HG03575 (cell line): ENCODE measurements around the gene B4GALNT3.

ENCODE experiments used
- ATAC-seq: cut with Tn5 transposase; IDR thresholded peaks from one replicate; pipeline ENCODE4 v1.9.1; 2021; ENCODE audit not compliant: unreplicated experiment, insufficient number of reproducible peaks, low FRiP score; ENCODE audit errors: extremely low read depth

Gene B4GALNT3

GRCh38 chr12:580813-581212 is 121.1 kb downstream of the B4GALNT3 start:
- ATAC-seq = no peak

DNA sequence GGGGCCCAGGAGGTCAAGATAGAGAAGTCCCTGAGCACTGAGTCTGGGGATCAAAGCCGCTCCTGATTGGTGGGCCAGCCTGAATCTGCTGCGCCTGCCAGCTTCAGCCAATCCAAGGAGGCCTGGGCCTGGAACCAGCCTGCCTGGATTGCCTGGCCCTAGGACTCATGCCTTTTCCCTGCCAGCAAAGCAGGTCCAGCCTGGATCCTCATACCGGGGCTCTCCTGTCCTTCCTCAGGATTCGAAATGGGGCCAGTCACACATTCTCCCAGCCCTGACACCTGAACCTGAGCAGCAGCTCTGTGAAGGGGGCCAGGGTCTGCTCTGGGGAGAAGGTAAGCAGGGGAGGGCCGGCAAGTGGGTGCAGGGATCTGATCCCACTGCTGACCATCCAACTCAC is 121.6 kb downstream of the B4GALNT3 start:
- ATAC-seq = no peak

DNA sequence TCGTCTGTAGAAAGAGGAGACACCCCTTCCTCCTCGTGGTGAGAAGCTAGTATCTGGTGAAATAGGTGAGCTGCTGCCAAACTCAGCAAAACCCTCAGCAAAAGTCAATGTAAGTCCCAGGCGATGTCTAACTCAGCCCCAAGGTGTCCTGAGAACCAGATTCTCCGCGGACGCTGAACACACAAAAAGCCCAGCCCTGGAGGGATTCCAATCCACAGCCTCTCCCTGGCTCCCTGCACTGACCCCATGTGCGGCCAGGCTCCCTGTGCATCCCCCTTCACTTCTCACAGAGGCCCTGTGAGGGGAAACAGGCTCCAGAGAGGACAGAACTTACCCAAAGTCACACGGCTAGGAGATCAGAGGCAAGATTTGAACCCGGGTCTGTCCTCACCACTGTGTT is 122.0 kb downstream of the B4GALNT3 start:
- no peak for ATAC-seq

DNA sequence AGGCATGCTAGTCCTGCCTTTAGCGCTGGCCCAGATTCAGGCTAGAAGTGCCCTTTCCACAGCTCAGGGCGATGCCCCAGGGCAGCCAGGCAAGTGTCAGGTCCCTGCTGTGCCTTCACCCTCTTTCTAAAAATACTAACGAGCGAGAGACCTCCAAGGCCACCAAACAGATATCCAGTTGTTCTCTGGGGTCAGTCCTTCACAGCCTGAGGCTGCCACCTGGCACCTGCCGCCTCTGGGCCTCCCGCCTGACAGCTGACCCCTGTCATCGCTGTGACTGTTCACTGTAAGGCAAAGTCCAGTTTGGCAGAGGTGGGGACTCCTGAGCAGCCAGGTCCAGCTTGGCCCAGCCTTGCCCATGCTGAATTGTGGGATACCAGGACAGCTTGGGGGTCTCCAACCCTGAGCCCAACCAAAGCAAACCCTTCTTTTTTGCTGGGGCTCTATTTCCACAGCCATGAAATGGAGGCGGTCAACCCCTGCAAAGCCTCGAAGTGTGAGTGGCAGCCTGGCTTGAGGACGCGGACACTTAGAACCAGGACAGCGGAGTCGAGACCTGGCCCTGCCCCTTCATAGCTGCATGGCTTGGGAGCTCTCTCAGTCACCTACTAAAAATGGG is 123.6 kb downstream of the B4GALNT3 start:
- no peak for ATAC-seq

DNA sequence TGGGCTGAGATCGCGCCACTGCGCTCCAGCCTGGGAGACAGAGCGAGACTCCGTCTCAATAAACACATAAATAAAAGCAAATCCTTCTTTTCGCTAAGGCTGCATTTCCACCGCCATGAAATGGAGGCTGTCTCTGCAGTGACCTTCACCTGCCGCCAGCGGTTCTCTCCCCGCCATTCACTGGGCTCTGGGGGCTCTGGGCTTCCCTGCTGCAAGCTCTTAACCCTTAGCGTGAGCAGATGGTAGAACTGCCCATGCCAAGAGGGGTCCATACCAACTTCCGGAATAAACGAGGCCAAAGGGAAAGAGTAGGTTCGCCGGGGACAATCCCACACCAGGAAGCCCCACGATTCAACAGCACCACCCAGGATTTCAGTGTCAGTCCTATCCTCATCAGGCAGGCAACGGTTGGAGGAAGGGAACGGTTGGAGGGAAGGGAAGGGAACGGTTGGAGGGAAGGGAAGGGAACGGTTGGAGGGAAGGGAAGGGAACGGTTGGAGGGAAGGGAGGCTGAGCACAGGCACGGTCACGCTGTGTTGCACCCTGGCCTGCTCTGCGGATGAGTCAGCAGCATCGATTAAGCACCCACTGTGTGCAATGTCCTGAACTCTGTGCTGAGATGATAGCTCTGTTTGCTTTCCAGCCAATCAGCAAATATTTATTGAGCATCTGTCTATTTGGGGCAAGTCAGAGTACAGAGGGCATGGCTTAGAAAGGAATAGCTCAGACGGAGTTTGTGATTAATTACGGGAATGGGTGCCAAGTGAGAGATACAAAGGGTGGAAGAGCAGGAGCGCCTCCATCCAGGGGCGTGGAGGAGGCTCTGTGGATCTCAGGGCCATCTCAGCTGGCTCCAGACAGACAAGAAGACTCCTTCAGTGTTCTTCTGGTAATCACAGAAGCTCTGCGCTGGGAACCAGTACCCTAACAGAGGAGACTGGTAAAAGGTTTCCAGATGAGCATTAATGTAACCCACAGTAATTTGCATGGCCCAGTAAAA is 125.6 kb downstream of the B4GALNT3 start:
- no peak for ATAC-seq

DNA sequence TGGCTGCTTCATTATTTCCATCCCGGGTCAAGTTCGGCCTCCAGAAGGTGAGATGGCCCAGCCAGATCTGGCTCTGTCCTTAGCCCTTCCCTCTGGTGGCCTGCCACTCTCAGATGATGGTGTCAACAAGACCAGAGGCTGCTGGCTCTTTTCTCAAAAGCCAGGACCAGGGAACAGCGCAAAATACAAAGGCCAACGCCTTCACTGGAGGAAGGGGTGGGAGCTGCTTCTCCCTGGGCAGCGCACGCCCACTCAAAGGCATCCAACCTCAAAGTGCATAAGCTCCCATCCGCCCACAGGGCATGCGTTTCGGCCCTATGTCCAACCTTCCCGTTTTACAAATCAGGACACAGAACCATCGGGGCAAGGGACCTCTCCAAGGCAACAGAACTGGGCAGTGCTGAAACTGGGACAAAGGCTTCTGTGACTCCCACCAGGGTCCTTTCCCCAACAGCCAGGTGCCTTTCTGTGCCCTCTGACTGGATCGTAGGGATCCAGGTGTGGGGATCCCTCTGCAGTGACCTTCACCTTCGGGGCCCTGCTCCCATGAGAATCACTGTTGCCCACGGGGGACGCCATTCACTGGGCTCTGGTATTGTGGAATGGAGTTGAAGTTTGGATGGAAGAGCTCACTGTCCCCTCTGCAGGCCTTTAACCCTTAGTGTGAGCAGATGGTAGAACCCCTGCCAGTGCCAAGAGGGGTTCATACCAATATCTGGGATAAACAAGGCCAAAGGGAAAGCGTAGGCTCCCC is 126.8 kb downstream of the B4GALNT3 start:
- no peak for ATAC-seq

DNA sequence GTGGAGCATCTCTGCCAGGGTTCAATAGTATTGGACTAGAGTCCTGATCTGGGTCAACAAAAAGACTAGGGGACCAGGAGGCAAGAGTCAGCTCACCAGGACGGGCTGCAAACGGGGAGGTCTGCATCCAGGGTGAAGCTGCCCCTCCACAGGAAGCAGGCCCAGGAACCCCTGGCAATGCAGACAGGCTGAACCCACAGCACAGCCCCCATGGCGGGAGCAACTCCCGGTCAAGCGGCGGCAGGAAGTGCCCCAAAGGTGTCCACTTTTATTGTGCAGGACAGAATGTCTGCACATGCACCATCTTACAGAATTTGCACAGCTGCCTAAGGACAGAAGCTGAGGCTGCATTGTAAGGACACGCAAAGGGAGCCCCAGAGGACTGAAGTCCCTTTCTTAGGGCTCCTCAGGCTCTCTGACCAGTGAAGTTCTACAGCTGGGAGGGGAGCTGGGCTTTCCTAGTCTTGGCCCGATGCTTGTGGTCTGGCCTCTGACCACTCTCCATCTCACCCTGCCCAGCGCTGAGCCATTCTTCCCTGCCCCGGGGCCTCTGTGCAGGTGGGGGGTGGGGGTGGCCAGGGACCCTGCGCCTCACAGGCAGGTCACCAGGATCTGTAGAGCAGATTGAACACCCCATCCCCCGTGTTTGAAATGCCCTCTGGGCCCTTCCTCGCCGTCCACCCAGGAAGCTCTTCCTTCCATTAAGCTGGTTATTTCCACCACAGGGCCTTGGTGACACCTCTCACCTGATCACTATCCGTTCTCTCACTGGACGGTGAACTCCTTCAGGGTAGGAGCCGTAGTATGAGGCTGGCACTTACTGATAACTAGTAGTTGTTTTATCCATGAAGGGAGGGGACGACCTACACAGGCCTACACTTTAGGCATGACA is 127.6 kb downstream of the B4GALNT3 start:
- ATAC-seq = no peak

DNA sequence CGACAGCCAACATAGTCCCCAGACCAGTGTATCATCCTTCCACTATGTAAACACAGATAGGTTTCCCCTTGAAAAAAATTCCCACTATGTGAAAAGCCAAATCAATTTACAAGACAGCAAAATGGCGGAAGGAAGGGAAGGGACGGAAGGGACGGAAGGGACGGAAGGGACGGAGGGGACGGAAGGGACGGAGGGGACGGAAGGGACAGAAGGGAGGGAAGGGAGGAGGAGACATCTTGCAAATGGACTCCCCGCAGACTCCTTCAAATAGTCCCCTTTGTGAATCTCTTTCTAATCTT is 128.2 kb downstream of the B4GALNT3 start:
- ATAC-seq = no peak

DNA sequence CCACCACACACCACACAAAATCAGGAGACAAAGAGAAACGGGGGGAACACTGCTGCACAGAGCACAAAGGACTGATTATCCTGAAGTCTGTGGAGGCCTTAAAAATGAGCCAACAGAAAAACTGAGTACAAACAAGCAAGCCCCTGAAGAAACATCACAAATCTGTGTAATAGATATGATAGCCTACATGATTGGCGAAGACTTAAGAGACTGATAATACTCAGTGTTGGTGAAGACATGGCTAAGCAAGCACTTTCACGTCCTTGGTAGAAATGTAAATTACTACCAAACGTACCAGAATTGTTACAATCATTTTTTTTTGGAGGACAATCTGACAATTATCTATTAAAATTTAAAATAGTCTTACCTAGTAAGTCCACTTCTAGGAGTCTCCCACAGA is 128.9 kb downstream of the B4GALNT3 start:
- no peak for ATAC-seq

GRCh38 chr12:590206-590750 is 130.5 kb downstream of the B4GALNT3 start:
- ATAC-seq = no peak

DNA sequence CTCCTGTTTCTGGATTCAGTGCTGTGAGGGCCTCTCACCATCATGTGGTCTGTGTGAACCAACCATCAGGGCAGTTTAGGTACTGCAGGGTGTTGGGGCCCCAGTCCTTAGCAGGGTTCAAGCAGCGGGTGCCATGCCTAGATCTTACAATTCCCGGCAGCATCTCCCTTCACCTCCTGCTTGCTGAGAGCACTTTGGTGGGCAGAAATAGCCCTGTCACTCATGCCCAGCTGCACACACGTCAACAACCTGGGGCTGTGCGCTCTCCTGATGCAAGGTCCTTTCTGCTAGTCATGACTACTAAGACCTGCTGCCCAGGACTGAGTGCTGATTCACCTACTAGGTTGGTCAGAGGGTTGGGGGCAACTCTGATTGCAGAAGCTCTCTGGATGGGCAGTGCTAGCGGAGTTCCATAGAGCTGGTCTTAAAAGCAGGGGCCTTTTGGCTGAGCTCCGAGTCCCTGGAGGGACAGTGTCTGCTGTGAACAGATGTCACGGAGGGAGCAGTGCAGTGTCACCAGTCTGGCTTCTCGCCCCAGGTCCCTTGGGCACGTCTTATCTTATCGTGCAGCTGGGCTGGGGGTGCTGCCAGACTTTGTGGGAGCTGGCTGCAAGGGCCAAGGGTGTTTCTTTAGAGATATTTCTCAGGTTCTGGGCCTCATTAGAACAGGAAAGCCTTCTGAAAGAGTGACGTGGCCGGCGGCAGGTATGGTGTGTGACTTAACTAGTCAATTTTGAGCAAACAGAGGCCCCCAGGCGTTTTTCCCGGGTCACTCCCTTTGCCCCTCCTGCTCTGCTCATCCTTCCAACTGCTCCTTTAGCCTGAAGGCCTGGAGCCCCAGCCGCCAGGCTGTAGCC is 131.7 kb downstream of the B4GALNT3 start:
- no peak for ATAC-seq

DNA sequence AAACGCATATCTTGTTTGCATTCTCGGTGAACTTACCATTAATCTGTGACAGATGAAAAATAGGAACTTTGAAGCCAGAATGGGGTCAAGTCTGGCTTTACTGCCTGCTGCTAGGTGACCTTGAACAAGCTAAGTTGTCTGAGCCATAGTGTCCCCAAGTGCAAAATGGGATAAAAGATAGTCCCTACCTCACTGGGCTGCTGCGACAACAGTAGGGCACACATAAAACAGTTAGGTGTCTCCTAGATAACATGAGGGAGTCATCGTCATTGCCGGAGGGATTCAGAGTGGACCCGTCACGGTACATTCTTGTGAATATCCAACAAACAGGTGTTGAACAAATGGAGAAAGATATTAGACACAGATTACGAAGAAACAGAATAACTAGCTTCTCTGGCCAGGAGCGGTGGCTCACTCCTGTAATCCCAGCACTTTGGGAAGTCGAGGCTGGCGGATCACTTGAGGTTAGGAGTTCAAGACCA is 132.3 kb downstream of the B4GALNT3 start:
- ATAC-seq = no peak

GRCh38 chr12:593396-594270 is 133.9 kb downstream of the B4GALNT3 start:
- no peak for ATAC-seq

GRCh38 chr12:597926-598568 is 138.3 kb downstream of the B4GALNT3 start:
- ATAC-seq = no peak

GRCh38 chr12:599756-600155 is 140.0 kb downstream of the B4GALNT3 start:
- ATAC-seq = no peak

DNA sequence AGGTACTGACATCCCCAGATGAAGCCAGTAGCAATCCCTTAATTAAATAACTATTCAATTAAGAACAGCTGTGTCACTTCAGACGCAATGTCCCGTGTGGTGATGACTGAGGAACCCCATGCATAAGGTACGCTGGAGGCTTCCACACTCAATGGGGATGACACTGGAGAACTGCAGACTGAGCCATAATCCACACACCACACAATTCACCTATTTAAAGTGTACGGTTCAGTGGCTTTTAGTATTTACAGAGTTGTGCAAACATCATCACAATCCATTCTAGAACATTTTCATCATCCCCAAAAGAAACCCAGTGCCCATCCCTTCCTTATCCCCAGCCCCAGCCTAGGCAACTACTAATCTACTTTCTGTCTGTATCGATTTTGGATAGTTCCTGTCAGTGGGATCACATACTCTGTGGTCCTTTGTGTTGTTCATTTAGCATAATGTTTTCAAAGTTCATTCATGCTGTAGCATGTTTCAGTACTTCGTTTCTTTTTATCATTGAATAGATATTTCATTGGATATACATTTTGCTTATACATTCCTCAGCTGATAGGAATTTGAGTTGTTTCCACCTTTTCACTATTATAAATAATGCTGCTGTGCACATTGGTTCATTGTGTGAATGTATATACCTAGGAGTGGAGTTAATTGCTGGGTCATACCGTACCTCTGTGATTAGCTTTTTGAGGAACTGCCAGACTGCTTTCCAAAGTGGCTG is 142.4 kb downstream of the B4GALNT3 start:
- ATAC-seq = no peak
